LNCAP (cell line): ENCODE data around the gene TMEM221.

Experiments
- TF ChIP-seq, protein P1 (sequence below): fragments of 450-650 bp; IDR thresholded peaks from 2 replicates; pipeline ENCODE4 v1.5.1; 2017; ENCODE audit warnings: mild to moderate bottlenecking

Gene TMEM221

DNA sequence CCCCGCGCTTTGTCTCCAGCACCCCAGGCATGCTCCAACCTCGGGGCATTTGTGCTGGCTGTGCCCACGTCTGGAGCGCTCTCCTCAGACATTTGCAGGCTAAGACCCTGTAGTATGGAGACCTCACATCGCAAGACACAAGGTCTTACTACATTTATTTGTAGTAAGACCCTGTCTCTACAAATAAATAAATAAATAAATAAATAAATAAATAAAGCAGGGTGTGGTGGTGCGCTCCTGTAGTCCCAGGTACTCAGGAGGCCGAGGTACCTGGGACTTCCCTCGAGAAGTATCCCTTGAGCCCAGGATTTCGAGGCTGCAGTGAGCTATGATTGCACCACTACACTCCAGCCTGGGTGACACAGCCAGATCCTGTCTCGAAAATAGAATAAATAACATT is 7.7 kb upstream of the TMEM221 start:
- TF ChIP-seq, protein P1, sequence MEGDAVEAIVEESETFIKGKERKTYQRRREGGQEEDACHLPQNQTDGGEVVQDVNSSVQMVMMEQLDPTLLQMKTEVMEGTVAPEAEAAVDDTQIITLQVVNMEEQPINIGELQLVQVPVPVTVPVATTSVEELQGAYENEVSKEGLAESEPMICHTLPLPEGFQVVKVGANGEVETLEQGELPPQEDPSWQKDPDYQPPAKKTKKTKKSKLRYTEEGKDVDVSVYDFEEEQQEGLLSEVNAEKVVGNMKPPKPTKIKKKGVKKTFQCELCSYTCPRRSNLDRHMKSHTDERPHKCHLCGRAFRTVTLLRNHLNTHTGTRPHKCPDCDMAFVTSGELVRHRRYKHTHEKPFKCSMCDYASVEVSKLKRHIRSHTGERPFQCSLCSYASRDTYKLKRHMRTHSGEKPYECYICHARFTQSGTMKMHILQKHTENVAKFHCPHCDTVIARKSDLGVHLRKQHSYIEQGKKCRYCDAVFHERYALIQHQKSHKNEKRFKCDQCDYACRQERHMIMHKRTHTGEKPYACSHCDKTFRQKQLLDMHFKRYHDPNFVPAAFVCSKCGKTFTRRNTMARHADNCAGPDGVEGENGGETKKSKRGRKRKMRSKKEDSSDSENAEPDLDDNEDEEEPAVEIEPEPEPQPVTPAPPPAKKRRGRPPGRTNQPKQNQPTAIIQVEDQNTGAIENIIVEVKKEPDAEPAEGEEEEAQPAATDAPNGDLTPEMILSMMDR = no peak

DNA sequence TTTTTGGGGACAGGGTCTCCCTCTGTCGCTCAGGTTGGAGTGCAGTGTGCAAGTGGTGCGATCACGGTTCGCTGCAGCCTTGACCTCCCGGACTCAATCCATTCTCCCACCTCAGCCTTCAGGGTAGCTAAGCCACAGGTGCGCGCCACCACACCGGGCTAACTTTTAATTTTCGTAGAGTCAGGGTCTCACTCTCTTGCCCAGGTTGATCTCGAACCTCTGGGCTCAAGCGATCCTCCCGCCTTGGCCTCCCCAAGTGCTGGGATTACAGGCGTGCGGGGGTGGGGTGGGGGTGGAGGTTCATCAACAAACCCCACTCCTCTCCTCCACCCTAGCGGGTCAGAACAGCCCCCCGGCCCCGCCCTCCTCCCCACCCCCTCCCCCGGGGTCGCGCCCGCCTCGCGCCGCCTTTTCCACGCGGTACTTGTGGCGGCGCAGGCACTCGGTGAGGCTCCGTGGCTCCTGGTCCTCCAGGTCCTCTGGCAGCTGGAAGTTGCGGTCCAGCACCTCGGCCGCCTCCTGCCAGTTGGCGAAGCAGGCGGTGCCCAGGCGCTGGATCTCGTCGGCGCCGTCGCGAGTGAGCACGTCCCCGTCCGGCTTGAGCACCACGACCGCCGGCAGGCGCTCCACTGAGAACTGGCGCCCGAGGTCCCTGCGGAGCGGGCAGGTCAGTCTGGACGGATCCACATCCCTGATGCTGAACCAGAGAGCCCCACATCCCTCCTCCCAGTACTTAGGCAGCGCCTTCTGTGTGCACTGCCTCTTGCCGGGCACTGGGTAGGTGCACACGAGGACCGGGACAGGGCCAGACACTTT is 7.0 kb upstream of the TMEM221 start:
- TF ChIP-seq, protein P1 = no peak

DNA sequence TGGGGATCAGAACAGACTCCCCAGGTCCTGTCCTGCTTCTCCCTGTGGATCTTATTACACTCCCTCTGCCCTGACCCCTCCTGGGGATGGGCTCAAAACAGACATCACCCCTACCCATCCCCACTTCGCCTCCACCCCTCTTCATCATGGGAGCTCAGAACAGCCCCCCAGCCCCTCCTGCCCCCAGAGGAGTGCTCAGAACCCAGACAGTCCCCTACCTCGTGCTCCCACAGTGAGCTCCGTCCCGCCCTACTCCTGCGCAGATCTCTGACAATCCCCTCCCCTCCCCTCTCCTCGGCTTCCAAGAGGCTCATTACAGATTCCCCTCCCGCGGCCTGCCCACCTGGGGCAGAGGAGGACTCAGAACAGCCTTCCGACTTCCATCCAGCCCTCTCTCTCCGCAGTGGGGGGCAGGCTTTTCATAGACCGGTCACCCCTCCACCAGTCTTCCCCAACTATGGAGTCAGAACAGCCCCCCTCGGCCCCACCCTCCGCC is 6.2 kb upstream of the TMEM221 start:
- TF ChIP-seq, protein P1 = no peak

DNA sequence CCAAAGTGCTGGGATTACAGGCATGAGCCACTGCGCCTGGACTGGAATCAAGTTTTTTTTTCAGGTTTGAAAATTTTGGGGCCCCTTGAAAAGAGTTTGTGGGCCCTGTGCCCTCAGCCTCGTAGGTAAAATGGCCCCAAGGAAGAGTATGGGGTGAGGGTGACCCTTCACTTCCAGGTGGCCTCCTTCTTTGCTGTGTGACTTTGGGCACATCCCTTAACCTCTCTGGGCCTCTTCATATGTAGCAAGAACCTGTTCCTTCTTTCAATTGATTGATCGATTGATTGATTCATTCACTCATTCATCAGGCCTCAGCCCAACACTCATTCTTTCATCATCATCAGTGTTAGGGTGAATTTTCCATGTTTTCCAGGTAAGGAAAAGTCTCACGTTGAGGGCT is 3.4 kb upstream of the TMEM221 start:
- TF ChIP-seq, protein P1 = no peak

DNA sequence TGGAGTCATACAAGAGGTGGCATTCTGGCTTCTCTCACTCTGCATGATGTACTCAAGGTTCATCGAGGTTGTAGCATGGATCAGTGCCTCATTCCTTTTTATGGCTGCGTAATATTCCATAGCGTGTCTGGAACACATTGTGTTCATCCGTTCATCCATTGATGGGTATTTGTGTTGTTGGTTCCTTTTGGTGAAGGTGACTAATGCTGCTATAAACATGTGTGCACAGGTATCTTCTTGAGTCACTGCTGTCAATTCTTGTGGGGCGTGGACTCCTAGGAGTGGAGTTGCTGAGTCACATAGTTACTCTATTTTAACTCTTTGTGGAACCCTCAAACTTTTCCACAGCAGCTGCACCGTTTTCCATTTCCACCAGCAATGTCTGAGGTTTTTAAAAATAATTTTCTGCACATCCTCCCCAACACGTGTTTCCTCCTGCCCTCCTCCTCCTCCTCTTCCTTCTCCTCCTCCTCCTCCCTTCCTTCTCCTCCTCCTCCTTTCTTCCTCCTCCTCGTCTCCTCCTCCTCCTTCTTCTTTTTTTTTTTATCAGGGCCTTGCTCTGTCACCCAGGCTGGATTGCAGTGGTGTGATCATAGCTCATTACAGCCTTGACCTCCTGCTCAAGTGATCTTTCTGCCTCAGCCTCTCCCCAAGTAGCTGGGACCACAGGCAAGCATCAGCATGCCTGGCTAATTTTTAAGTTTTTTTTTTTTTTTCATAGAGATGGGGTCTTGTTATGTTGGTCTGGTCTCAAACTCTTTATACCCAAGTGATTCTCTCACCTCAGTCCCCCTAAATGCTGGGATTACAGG is 2.0 kb upstream of the TMEM221 start:
- TF ChIP-seq, protein P1 = no peak

DNA sequence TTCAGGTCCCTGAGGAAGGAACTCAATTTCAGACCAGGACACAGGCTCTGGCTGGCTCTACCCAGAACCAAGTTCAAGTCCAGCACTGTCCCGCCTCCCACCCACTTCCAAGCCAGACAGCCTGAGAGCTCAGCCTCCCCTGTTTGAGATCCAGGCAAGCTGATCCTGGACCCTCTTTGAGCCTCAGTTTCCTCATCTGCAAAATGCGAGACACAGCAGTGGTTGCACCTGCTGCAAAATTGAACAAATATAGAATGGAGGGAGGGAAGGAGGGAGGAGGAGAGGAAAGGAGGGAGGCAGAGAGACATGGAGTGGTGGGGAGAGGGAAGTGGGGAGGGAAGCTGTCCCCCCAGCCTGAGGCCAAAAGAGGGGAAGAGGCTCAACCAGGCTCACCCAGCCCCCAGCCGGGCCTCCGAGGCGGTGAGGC is 751 bp downstream of the TMEM221 start:
- TF ChIP-seq, protein P1 = no peak

DNA sequence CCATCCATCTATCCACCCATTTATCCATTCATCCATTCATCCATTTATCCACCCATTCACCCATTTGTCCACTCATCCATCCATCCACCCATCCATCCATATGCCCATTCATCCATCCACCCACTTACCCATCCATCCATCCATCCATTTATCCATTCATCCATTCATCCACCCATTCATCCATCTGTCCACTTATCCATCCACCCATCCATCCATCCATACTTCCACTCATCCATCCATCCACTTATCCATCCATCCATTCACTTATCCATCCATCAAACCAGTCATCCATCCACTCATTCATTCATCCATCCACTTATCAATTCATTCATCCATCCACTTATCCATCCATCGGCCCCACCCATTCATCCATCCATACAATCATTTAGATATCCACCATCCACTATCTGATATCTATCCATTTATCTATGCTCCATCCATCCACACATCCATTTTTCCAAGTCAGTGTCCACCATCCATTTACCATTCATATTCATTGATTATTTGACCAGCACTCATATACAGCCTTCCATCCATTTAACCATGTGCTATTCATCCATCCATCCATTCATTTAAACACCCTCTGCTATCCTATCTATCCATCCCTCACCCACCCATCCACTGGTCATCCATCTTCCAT is 2.8 kb downstream of the TMEM221 start:
- TF ChIP-seq, protein P1 = no peak
